CD14-positive monocyte (primary cell): Measurements from ENCODE around the gene ZYX. TPM values are rescaled to one million over a fixed set of nuclear protein-coding genes. Genes with fewer than 3 reads are reported as not detected.

Experiments
- DNase-seq, 3 donors: peaks; one replicate each; pipeline ENCODE4 v3.0.0-alpha.2; 2011 to 2022
- H2AFZ ChIP-seq: 2 replicates; pipeline ENCODE4 v1.6.0; 2012; ENCODE audit warnings: mild to moderate bottlenecking, low read depth, low read length, inconsistent platforms; ENCODE audit not compliant: insufficient read depth, poor library complexity, severe bottlenecking
- H3K27ac ChIP-seq, 2 donors: 1 replicate in 1 of 2; 2 replicates in 1 of 2; pipeline ENCODE4 v1.5.1; 2012 to 2013; ENCODE audit warnings: low read length in 2 of 2, control low read depth in 1 of 2, inconsistent platforms in 1 of 2, low read depth in 1 of 2, mild to moderate bottlenecking in 1 of 2
- H3K27me3 ChIP-seq, 2 donors: one replicate each; pipeline versions ENCODE4 v1.6.0 to v1.6.1; 2011 to 2013; ENCODE audit warnings: low read length in 2 of 2; ENCODE audit not compliant: control insufficient read depth in 2 of 2, insufficient read depth in 2 of 2
- H3K36me3 ChIP-seq, 2 donors: replicated peaks in 1 of 2; 1 replicate in 1 of 2; 2 replicates in 1 of 2; pipeline versions ENCODE4 v1.5.1 to v1.6.1; 2012 to 2013; ENCODE audit warnings: low read length in 2 of 2, control low read depth in 1 of 2, inconsistent platforms in 1 of 2, mild to moderate bottlenecking in 1 of 2; ENCODE audit not compliant: insufficient read depth in 2 of 2, control insufficient read depth in 1 of 2
- H3K4me1 ChIP-seq, 2 donors: 1 replicate in 1 of 2; 2 replicates in 1 of 2; pipeline versions ENCODE4 v1.5.1 to v1.6.1; 2012 to 2013; ENCODE audit warnings: low read length in 2 of 2, control low read depth in 1 of 2, inconsistent platforms in 1 of 2, mild to moderate bottlenecking in 1 of 2, moderate library complexity in 1 of 2; ENCODE audit not compliant: insufficient read depth in 2 of 2, control insufficient read depth in 1 of 2
- H3K4me2 ChIP-seq: replicated peaks from 2 replicates; pipeline ENCODE3; 2012; ENCODE audit warnings: low read length, moderate library complexity, mild to moderate bottlenecking; ENCODE audit not compliant: poor library complexity, severe bottlenecking; ENCODE audit errors: extremely low read depth
- H3K4me3 ChIP-seq, 3 experiments: fragments of 200-600 bp in 1 of 3; sonication (generic) in 1 of 3; replicated peaks in 1 of 3; 1 replicate in 2 of 3; 2 replicates in 1 of 3; pipeline ENCODE4 v1.5.1; 2011 to 2013; ENCODE audit warnings: low read length in 3 of 3, mild to moderate bottlenecking in 3 of 3, control low read depth in 2 of 3, low read depth in 2 of 3, inconsistent platforms in 1 of 3, moderate library complexity in 1 of 3
- H3K79me2 ChIP-seq: 2 replicates; pipeline ENCODE4 v1.6.0; 2012; ENCODE audit warnings: mild to moderate bottlenecking, control low read depth, inconsistent platforms, low read length, moderate library complexity; ENCODE audit not compliant: insufficient read depth
- H3K9ac ChIP-seq: 2 replicates; pipeline ENCODE4 v1.6.0; 2017; ENCODE audit warnings: low read length, mild to moderate bottlenecking; ENCODE audit not compliant: insufficient read depth, poor library complexity, severe bottlenecking
- H3K9me3 ChIP-seq, 2 donors: replicated peaks in 1 of 2; 1 replicate in 1 of 2; 2 replicates in 1 of 2; pipeline versions ENCODE4 v1.5.1 to v1.6.1; 2012 to 2013; ENCODE audit warnings: low read length in 2 of 2, control low read depth in 1 of 2; ENCODE audit not compliant: control insufficient read depth in 1 of 2, insufficient read depth in 1 of 2
- H4K20me1 ChIP-seq: 2 replicates; pipeline ENCODE4 v1.6.0; 2012; ENCODE audit warnings: mild to moderate bottlenecking, low read length, control low read depth, moderate library complexity; ENCODE audit not compliant: insufficient read depth
- H3K27ac Mint-ChIP-seq, 7 donors: one replicate each; pipeline ENCODE4 v1.8.0; 2020; ENCODE audit warnings: mild to moderate bottlenecking in 7 of 7, mixed read lengths in 7 of 7, moderate library complexity in 6 of 7, inconsistent platforms in 2 of 7
- H3K27me3 Mint-ChIP-seq, 3 donors: one replicate each; pipeline ENCODE4 v1.8.0; 2021 to 2022; ENCODE audit warnings: low read depth in 3 of 3, mild to moderate bottlenecking in 3 of 3, mixed read lengths in 3 of 3, moderate library complexity in 3 of 3, inconsistent platforms in 1 of 3
- H3K36me3 Mint-ChIP-seq, 2 donors: one replicate each; pipeline ENCODE4 v1.8.0; 2020; ENCODE audit warnings: mixed read lengths in 2 of 2, inconsistent platforms in 1 of 2, mild to moderate bottlenecking in 1 of 2
- H3K4me1 Mint-ChIP-seq: one replicate; pipeline ENCODE4 v1.8.0; 2020; ENCODE audit warnings: mild to moderate bottlenecking, mixed read lengths
- H3K4me3 Mint-ChIP-seq, 2 donors: one replicate each; pipeline ENCODE4 v1.8.0; 2020; ENCODE audit warnings: mild to moderate bottlenecking in 2 of 2, mixed read lengths in 2 of 2, moderate library complexity in 1 of 2
- H3K9me3 Mint-ChIP-seq, 7 donors: one replicate each; pipeline ENCODE4 v1.8.0; 2020 to 2022; ENCODE audit warnings: mixed read lengths in 7 of 7, mild to moderate bottlenecking in 6 of 7, moderate library complexity in 6 of 7, inconsistent platforms in 2 of 7
- WGBS: methylation state at CpG from one replicate; pipeline ENCODE4 v1.1.5; 2013; ENCODE audit warnings: missing lambda C conversion rate; ENCODE audit not compliant: insufficient coverage; 5-methylcytosine and 5-hydroxymethylcytosine counted together
- intact Hi-C, 2 donors: fragments of 100-400 bp; cut with micrococcal nuclease; formaldehyde crosslinking; loops; one replicate each; pipeline versions ENCODE4 v1.15.0 to v1.15.1; 2023
- polyA plus RNA-seq, 3 donors: library from polyadenylated mRNA; depleted of rRNA in 1 of 3; unstranded in 2 of 3; stranded (reverse) in 1 of 3; fragments of 300-500 nt in 2 of 3; fragments of >200 nt in 1 of 3; fragmentation: Illumina TruSeq in 2 of 3; gene quantifications; 1 replicate in 2 of 3; 2 replicates in 1 of 3; pipeline ENCODE4 v1.2.3, GENCODE V29; 2012 to 2021
- TF ChIP-seq, protein P1 (sequence below): fragments of 200-600 bp; IDR thresholded peaks from one replicate; pipeline ENCODE4 v1.8.0; 2022; ENCODE audit warnings: antibody characterized with exemption, mild to moderate bottlenecking

ZYX gene
- polyA plus RNA-seq, 3 donors: 198 to 417 (median 331) TPM

DNA sequence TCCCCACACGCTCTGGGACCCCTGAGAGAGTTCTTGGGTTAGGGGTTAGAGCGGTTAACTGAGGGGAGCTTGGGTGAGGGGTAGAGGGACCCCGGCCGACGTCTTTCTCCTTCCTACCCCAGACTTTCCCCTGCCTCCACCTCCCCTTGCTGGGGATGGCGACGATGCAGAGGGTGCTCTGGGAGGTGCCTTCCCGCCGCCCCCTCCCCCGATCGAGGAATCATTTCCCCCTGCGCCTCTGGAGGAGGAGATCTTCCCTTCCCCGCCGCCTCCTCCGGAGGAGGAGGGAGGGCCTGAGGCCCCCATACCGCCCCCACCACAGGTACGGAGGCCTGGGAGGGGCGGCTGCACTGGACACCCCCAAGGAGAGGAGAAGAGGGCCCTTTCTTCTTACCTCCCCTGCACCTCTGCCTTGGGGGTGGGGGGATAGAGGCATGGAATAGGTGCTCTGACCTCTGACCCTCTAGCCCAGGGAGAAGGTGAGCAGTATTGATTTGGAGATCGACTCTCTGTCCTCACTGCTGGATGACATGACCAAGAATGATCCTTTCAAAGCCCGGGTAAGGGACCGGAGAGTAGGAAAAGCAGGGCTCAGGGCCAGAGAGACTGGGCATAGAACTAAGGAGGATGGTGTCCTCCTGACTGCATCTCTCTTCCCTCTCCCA is 1.1 kb downstream of the ZYX start:
- Histone ChIP-seq H3K36me3 (peaks cover 17 to 27% of the 10 kb centered on the region in 2 donors), H3K4me2 (peak overlapping the region; percentile 97), H3K9ac (peak overlapping the region; percentile 100), H3K4me1 (peaks cover 68 to 80% of the 10 kb centered on the region in 2 donors), H3K27me3 (no peaks in the 10 kb centered on the region), H3K27ac (peak overlapping the region; percentile 80 to 99), H4K20me1 (peaks cover 60% of the 10 kb centered on the region), H3K4me3 (peak overlapping the region; percentile 81 to 99 (median 98)), H3K79me2 (peaks cover 100% of the 10 kb centered on the region), H2AFZ (peak overlapping the region; percentile 42), H3K9me3 (no peaks in the 10 kb centered on the region)
- H3K27me3 Mint-ChIP-seq: peaks cover 0 to 2% (median 0%) of the 10 kb centered on the region in 3 donors
- no peaks in the 10 kb centered on the region for H3K9me3 Mint-ChIP-seq
- peaks cover 27% of the 10 kb centered on the region for H3K4me1 Mint-ChIP-seq
- TF ChIP-seq, protein P1, sequence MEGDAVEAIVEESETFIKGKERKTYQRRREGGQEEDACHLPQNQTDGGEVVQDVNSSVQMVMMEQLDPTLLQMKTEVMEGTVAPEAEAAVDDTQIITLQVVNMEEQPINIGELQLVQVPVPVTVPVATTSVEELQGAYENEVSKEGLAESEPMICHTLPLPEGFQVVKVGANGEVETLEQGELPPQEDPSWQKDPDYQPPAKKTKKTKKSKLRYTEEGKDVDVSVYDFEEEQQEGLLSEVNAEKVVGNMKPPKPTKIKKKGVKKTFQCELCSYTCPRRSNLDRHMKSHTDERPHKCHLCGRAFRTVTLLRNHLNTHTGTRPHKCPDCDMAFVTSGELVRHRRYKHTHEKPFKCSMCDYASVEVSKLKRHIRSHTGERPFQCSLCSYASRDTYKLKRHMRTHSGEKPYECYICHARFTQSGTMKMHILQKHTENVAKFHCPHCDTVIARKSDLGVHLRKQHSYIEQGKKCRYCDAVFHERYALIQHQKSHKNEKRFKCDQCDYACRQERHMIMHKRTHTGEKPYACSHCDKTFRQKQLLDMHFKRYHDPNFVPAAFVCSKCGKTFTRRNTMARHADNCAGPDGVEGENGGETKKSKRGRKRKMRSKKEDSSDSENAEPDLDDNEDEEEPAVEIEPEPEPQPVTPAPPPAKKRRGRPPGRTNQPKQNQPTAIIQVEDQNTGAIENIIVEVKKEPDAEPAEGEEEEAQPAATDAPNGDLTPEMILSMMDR: no peak
- no peak overlapping the region for H3K4me3 Mint-ChIP-seq
- peak in 1 of 3 donors; percentile 9 for DNase-seq
- H3K27ac Mint-ChIP-seq: no peak overlapping the region
- peaks cover 0 to 15% of the 10 kb centered on the region in 2 donors for H3K36me3 Mint-ChIP-seq
- intact Hi-C loops: loop anchor here (5.0 kb wide), 3 partner anchors 35 to 140 kb away; no protein-coding TSS in a partner anchor
- WGBS: 100% methylated on average over 1 of the region's 21 CpGs

DNA sequence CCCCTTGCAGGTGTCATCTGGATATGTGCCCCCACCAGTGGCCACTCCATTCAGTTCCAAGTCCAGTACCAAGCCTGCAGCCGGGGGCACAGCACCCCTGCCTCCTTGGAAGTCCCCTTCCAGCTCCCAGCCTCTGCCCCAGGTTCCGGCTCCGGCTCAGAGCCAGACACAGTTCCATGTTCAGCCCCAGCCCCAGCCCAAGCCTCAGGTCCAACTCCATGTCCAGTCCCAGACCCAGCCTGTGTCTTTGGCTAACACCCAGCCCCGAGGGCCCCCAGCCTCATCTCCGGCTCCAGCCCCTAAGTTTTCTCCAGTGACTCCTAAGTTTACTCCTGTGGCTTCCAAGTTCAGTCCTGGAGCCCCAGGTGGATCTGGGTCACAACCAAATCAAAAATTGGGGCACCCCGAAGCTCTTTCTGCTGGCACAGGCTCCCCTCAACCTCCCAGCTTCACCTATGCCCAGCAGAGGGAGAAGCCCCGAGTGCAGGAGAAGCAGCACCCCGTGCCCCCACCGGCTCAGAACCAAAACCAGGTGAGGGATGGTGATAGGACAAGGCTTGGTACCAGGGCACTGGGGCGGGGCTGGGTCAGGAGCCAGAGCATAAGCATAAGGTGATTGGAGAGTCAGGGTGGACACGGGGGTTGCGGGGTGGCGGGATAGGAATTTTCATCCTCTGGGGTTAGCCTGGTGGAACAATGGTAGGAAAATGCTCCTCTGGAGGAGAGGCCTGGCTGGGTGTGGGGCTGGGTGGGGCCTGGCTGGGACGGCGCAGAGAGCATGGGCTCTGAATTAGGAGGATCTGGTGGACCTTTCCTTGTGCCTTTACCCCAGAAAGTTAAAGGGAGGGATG is 1.9 kb downstream of the ZYX start:
- H3K36me3 Mint-ChIP-seq: peaks cover 0 to 19% of the 10 kb centered on the region in 2 donors

More for the DNA sequence above, 1.9 kb downstream of the ZYX start:
- TF ChIP-seq, protein P1: no peak
- Histone ChIP-seq H3K9me3 (no peaks in the 10 kb centered on the region), H4K20me1 (peaks cover 67% of the 10 kb centered on the region), H3K27me3 (no peaks in the 10 kb centered on the region), H3K27ac (peak overlapping the region; percentile 80 to 99), H2AFZ (no peak overlapping the region), H3K4me2 (peak overlapping the region; percentile 97), H3K79me2 (peaks cover 100% of the 10 kb centered on the region), H3K4me3 (peak overlapping the region; percentile 81 to 99 (median 98)), H3K36me3 (peaks cover 24 to 35% of the 10 kb centered on the region in 2 donors), H3K4me1 (peaks cover 68 to 79% of the 10 kb centered on the region in 2 donors), H3K9ac (peak overlapping the region; percentile 100)
- DNase-seq: no peak
- WGBS: 68% methylated on average over 11 of the region's 15 CpGs
- Mint-ChIP-seq H3K27me3 (peaks cover 0 to 2% (median 0%) of the 10 kb centered on the region in 3 donors), H3K4me1 (peaks cover 24% of the 10 kb centered on the region), H3K27ac (no peak overlapping the region), H3K9me3 (no peaks in the 10 kb centered on the region), H3K4me3 (no peak overlapping the region)
- intact Hi-C loops: loop anchor here (5.0 kb wide), 3 partner anchors 34 to 141 kb away; no protein-coding TSS in a partner anchor
